HG02588 (cell line): ENCODE results near the gene SMARCD3.

Source experiments
- ATAC-seq: cut with Tn5 transposase; IDR thresholded peaks from one replicate; pipeline ENCODE4 v1.9.1; 2021; ENCODE audit warnings: mild to moderate bottlenecking, moderate library complexity; ENCODE audit not compliant: unreplicated experiment

The SMARCD3 gene

GRCh38 chr7:151210087-151210854, 38.2 kb downstream of the SMARCD3 start, which contains the start of gene H2BK1:
TSS of gene H2BK1 (minus strand) at chr7:151210488. CDS start at chr7:151210318, 170 bp downstream.
- ATAC-seq, result no peak

GRCh38 chr7:151209588-151209987, 38.9 kb downstream of the SMARCD3 start:
- no peak for ATAC-seq

GRCh38 chr7:151208253-151208862, 40.1 kb downstream of the SMARCD3 start:
- no peak for ATAC-seq

GRCh38 chr7:151207804-151208203, 40.7 kb downstream of the SMARCD3 start:
- ATAC-seq, result no peak

GRCh38 chr7:151207315-151207714, 41.2 kb downstream of the SMARCD3 start:
- no peak for ATAC-seq

GRCh38 chr7:151206914-151207313, 41.6 kb downstream of the SMARCD3 start:
- no peak for ATAC-seq

GRCh38 chr7:151205730-151206129, 42.8 kb downstream of the SMARCD3 start:
- no peak for ATAC-seq

GRCh38 chr7:151204383-151205032, 44.0 kb downstream of the SMARCD3 start:
- no peak for ATAC-seq

- ATAC-seq, result no peak
Measured at GRCh38 chr7:151202836-151203235, 45.7 kb downstream of the SMARCD3 start.

GRCh38 chr7:151201751-151202150, 46.7 kb downstream of the SMARCD3 start:
- ATAC-seq, result no peak

- no peak for ATAC-seq
Measured at GRCh38 chr7:151201344-151201743, 47.1 kb downstream of the SMARCD3 start.

- no peak for ATAC-seq
Measured at GRCh38 chr7:151198945-151199848, 49.3 kb downstream of the SMARCD3 start.

GRCh38 chr7:151197932-151198331, 50.6 kb downstream of the SMARCD3 start:
- ATAC-seq, result no peak

GRCh38 chr7:151195616-151196450, 52.7 kb downstream of the SMARCD3 start:
- ATAC-seq, result no peak

GRCh38 chr7:151194188-151194587, 54.3 kb downstream of the SMARCD3 start:
- no peak for ATAC-seq

GRCh38 chr7:151193203-151193978, 55.1 kb downstream of the SMARCD3 start:
- ATAC-seq, result no peak

- ATAC-seq, result no peak
Measured at GRCh38 chr7:151192002-151192539, 56.4 kb downstream of the SMARCD3 start.

- ATAC-seq, result no peak
Measured at GRCh38 chr7:151191544-151191943, 57.0 kb downstream of the SMARCD3 start.

GRCh38 chr7:151189038-151189437, 59.5 kb downstream of the SMARCD3 start:
- no peak for ATAC-seq
